Glutamatergic neuron (in vitro differentiated cells): Measurements from ENCODE around the gene KLC4. TPM values are rescaled to one million over a fixed set of nuclear protein-coding genes. Genes with fewer than 3 reads are reported as not detected.

Experiments used
- DNase-seq: peaks from one replicate; pipeline ENCODE4 v3.0.0; 2022
- H3K27ac Mint-ChIP-seq: one replicate; pipeline ENCODE4 v1.8.0; 2020; ENCODE audit warnings: mild to moderate bottlenecking, mixed read lengths, inconsistent platforms; ENCODE audit not compliant: unreplicated experiment
- H3K27me3 Mint-ChIP-seq: one replicate; pipeline ENCODE4 v1.8.0; 2020; ENCODE audit warnings: mild to moderate bottlenecking, moderate library complexity, mixed read lengths, inconsistent platforms; ENCODE audit not compliant: unreplicated experiment
- H3K36me3 Mint-ChIP-seq: one replicate; pipeline ENCODE4 v1.8.0; 2020; ENCODE audit warnings: mild to moderate bottlenecking, mixed read lengths, inconsistent platforms; ENCODE audit not compliant: unreplicated experiment
- H3K4me1 Mint-ChIP-seq: one replicate; pipeline ENCODE4 v1.8.0; 2020; ENCODE audit warnings: mild to moderate bottlenecking, low read depth, mixed read lengths, inconsistent platforms; ENCODE audit not compliant: unreplicated experiment
- H3K4me3 Mint-ChIP-seq: one replicate; pipeline ENCODE4 v1.8.0; 2020; ENCODE audit warnings: mild to moderate bottlenecking, mixed read lengths, inconsistent platforms; ENCODE audit not compliant: unreplicated experiment
- H3K9me3 Mint-ChIP-seq: one replicate; pipeline ENCODE4 v1.8.0; 2020; ENCODE audit warnings: mild to moderate bottlenecking, moderate library complexity, mixed read lengths, inconsistent platforms; ENCODE audit not compliant: unreplicated experiment
- total RNA-seq: library from RNA; stranded (reverse); fragmentation: NEBNext Ultra II Directional; extraction: Animal tissue kit (Norgen Biotek cat#: 25700); gene quantifications from one replicate; pipeline ENCODE4 v1.2.1, GENCODE V29; 2021; ENCODE audit not compliant: unreplicated experiment
- TF ChIP-seq, protein P1 (sequence below): fragments of 200-600 bp; sonication (generic); IDR thresholded peaks from one replicate; pipeline ENCODE4 v1.5.0; 2021; ENCODE audit not compliant: partially characterized antibody, unreplicated experiment

The KLC4 gene
- total RNA-seq, 1 donor from 2014 or later = 62.3 TPM

DNA sequence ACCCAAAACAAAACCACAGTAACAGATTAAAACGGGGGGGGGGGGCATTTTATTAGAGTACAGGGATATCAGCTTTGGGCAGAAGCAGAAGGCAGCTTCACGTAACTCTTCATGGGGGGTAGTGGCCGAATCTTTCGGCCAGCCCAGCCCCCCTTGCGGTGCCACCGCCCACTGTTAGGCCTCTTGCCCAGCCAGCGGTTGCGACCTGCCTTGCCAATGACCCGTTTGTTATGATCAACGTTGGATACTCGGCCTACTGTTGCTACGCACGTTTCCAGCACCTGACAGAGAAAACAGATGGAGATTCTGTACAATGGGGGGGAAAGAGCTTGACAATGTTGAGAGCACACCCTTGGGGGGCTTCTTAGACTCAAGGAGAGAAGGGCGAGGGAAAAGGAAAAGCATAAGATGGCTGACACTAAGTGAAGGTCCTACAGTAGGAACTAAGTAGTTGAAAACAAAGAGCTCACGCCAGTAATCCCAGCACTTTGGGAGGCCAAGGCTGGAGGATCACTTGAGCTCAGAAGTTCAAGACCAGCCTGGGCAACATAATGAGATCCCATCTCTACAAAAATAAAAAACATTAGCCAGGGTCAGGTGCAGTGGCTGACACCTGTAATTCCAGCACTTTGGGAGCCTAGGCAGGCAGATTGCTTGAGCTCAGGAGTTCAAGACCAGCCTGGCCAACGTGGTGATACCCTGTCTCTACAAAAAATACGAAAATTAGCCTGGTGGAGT is 5.1 kb upstream of the KLC4 start:
- H3K27me3 Mint-ChIP-seq = peaks cover 8% of the 10 kb centered on the region
- H3K4me3 Mint-ChIP-seq = peak overlapping the region; percentile 100
- H3K4me1 Mint-ChIP-seq = peaks cover 20% of the 10 kb centered on the region
- H3K27ac Mint-ChIP-seq = peak overlapping the region; percentile 77
- TF ChIP-seq, protein P1, sequence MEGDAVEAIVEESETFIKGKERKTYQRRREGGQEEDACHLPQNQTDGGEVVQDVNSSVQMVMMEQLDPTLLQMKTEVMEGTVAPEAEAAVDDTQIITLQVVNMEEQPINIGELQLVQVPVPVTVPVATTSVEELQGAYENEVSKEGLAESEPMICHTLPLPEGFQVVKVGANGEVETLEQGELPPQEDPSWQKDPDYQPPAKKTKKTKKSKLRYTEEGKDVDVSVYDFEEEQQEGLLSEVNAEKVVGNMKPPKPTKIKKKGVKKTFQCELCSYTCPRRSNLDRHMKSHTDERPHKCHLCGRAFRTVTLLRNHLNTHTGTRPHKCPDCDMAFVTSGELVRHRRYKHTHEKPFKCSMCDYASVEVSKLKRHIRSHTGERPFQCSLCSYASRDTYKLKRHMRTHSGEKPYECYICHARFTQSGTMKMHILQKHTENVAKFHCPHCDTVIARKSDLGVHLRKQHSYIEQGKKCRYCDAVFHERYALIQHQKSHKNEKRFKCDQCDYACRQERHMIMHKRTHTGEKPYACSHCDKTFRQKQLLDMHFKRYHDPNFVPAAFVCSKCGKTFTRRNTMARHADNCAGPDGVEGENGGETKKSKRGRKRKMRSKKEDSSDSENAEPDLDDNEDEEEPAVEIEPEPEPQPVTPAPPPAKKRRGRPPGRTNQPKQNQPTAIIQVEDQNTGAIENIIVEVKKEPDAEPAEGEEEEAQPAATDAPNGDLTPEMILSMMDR = no peak
- no peak for DNase-seq
- H3K36me3 Mint-ChIP-seq = peaks cover 9% of the 10 kb centered on the region
- peaks cover 15% of the 10 kb centered on the region for H3K9me3 Mint-ChIP-seq

DNA sequence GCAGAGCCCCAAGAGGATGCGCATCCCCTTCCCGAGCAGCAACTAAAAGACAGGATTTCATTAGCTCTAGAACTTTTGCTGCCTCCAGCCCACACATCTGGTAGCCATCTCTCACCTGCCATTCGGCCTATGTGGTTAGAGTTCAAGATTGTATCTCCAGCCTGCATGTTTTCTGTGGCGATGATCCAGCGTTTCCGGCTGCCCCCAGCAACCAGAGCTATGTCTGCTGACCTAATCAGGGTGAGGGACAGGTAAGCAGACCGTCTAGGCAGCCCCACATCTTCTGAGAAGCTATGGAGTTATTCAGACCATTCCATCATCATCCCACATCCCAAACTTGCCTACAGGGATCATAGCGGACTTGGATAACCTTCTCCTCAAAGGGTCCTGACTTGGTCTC is 3.5 kb upstream of the KLC4 start:
- Mint-ChIP-seq H3K27ac (no peak overlapping the region), H3K9me3 (peaks cover 18% of the 10 kb centered on the region), H3K4me3 (no peak overlapping the region), H3K36me3 (peaks cover 5% of the 10 kb centered on the region), H3K27me3 (peaks cover 6% of the 10 kb centered on the region), H3K4me1 (peaks cover 23% of the 10 kb centered on the region)
- no peak for DNase-seq
- TF ChIP-seq, protein P1 = no peak

DNA sequence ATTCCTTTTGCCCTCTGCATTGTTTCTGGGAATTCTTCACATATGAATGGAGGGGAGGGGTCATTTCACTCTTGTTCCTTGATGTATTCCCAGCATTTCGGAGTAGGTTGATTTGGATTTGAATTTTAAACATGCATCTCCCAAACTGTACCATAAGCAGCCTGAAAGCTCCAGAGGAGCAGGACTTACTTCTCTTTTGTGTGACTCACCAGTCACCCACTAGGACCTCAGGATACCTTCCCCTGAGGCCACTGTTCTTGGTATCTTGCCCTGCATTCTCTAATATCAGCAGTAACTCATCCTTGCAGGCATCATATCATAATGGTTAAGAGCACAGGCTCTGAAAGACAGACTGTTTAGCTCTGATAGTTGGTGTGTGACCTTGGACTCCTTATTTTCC is 900 bp upstream of the KLC4 start:
- Mint-ChIP-seq H3K36me3 (no peaks in the 10 kb centered on the region), H3K9me3 (peaks cover 15% of the 10 kb centered on the region), H3K27ac (peak overlapping the region; percentile 48), H3K4me3 (peak overlapping the region; percentile 94), H3K4me1 (peaks cover 9% of the 10 kb centered on the region), H3K27me3 (no peaks in the 10 kb centered on the region)
- no peak for DNase-seq
- TF ChIP-seq, protein P1 = no peak

DNA sequence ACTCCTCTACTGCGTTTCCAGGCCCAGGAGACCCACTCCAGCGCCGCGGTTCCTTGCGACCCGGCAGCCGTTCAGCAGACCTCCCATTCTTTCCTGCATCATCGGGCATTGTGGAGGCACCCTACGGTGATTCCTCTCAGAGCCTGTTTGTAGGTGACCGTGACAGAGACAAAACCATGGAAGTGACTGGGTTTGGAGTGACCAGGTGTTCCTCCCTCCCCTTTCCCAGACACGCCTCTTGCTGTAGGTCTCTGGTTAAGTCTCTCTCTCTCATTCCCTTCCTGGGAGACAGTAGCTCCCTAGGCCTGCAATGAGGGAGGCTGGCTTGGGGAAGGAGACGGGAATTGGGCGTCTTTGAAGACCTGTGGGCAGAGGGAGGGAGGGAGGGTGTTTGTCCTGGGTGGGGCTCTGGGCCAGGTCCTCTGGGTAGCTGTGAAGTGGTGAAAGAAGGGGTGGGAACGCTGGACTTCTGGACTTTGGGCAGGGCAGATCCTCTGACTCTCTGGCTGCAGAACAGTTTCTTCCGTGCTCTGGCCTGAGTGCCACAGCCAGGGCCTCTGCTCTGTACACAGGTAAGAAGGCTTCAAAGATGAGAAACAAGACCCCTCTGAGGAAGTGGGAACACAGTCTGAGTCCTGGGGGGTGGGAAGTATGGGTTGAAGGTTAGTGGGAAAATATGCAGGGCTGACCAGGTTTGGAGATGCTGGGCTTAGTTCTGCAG is 763 bp downstream of the KLC4 start:
- Mint-ChIP-seq H3K36me3 (no peaks in the 10 kb centered on the region), H3K4me1 (peaks cover 9% of the 10 kb centered on the region), H3K27me3 (no peaks in the 10 kb centered on the region), H3K4me3 (peak overlapping the region; percentile 94), H3K27ac (peak overlapping the region; percentile 95), H3K9me3 (peaks cover 14% of the 10 kb centered on the region)
- TF ChIP-seq, protein P1 = no peak
- DNase-seq = no peak
